Measurements from ENCODE around the gene NTNG1.

Gene NTNG1

GRCh38 chr1:107194380-107194779, 53.5 kb downstream of the NTNG1 start:
- no peaks in the 10 kb centered on the region for H3K27me3 ChIP-seq (ENCODE audit: control insufficient read depth, insufficient read depth, low read length, poor library complexity, severe bottlenecking)
- H3K4me1 ChIP-seq (ENCODE audit: control insufficient read depth, insufficient read depth, low read length) = no peaks in the 10 kb centered on the region
- 81 to 84% methylated on average over 1 of the region's 1 CpG for WGBS, 2 experiments
- no peak overlapping the region for H3K27ac ChIP-seq (ENCODE audit: insufficient read depth, low read depth, low read length, poor library complexity, severe bottlenecking)
- H3K36me3 ChIP-seq (ENCODE audit: control insufficient read depth, insufficient read depth, low read length) = no peaks in the 10 kb centered on the region
- no peaks in the 10 kb centered on the region for H3K9me3 ChIP-seq (ENCODE audit: control insufficient read depth, low read length)
- no peak overlapping the region for H3K4me3 ChIP-seq (ENCODE audit: insufficient read depth, low read depth, low read length)

- H3K36me3 ChIP-seq (ENCODE audit: control insufficient read depth, insufficient read depth, low read length) = no peaks in the 10 kb centered on the region
- H3K27me3 ChIP-seq (ENCODE audit: control insufficient read depth, insufficient read depth, low read length, poor library complexity, severe bottlenecking) = no peaks in the 10 kb centered on the region
- H3K4me1 ChIP-seq (ENCODE audit: control insufficient read depth, insufficient read depth, low read length) = no peaks in the 10 kb centered on the region
- no peaks in the 10 kb centered on the region for H3K9me3 ChIP-seq (ENCODE audit: control insufficient read depth, low read length)
- H3K27ac ChIP-seq (ENCODE audit: insufficient read depth, low read depth, low read length, poor library complexity, severe bottlenecking) = no peak overlapping the region
- no peak overlapping the region for H3K4me3 ChIP-seq (ENCODE audit: insufficient read depth, low read depth, low read length)
- 85 to 88% methylated on average over 1 of the region's 1 CpG for WGBS, 2 experiments
These were observed 54.6 kb downstream of the NTNG1 start for GRCh38 chr1:107195476-107195875.

GRCh38 chr1:107196973-107197562, 56.2 kb downstream of the NTNG1 start:
- Histone ChIP-seq H3K4me1 (ENCODE audit: control insufficient read depth, insufficient read depth, low read length) (no peaks in the 10 kb centered on the region), H3K9me3 (ENCODE audit: control insufficient read depth, low read length) (no peaks in the 10 kb centered on the region), H3K36me3 (ENCODE audit: control insufficient read depth, insufficient read depth, low read length) (no peaks in the 10 kb centered on the region), H3K27ac (ENCODE audit: insufficient read depth, low read depth, low read length, poor library complexity, severe bottlenecking) (no peak overlapping the region), H3K27me3 (ENCODE audit: control insufficient read depth, insufficient read depth, low read length, poor library complexity, severe bottlenecking) (no peaks in the 10 kb centered on the region), H3K4me3 (ENCODE audit: insufficient read depth, low read depth, low read length) (no peak overlapping the region)
- WGBS, 2 experiments = 53 to 67% methylated on average over 4 to 5 of the region's 5 CpGs

- WGBS, 2 experiments = 91 to 95% methylated on average over 5 of the region's 5 CpGs
- Histone ChIP-seq H3K27ac (ENCODE audit: insufficient read depth, low read depth, low read length, poor library complexity, severe bottlenecking) (no peak overlapping the region), H3K9me3 (ENCODE audit: control insufficient read depth, low read length) (no peaks in the 10 kb centered on the region), H3K36me3 (ENCODE audit: control insufficient read depth, insufficient read depth, low read length) (no peaks in the 10 kb centered on the region), H3K4me1 (ENCODE audit: control insufficient read depth, insufficient read depth, low read length) (no peaks in the 10 kb centered on the region), H3K4me3 (ENCODE audit: insufficient read depth, low read depth, low read length) (no peak overlapping the region), H3K27me3 (ENCODE audit: control insufficient read depth, insufficient read depth, low read length, poor library complexity, severe bottlenecking) (no peaks in the 10 kb centered on the region)
These were observed 57.7 kb downstream of the NTNG1 start for GRCh38 chr1:107198561-107198960.

GRCh38 chr1:107200631-107201030, 59.8 kb downstream of the NTNG1 start:
- H3K27ac ChIP-seq (ENCODE audit: insufficient read depth, low read depth, low read length, poor library complexity, severe bottlenecking) = no peak overlapping the region
- H3K36me3 ChIP-seq (ENCODE audit: control insufficient read depth, insufficient read depth, low read length) = no peaks in the 10 kb centered on the region
- H3K27me3 ChIP-seq (ENCODE audit: control insufficient read depth, insufficient read depth, low read length, poor library complexity, severe bottlenecking) = no peaks in the 10 kb centered on the region
- no peaks in the 10 kb centered on the region for H3K9me3 ChIP-seq (ENCODE audit: control insufficient read depth, low read length)
- WGBS, 2 experiments = 100% methylated on average over 1 of the region's 1 CpG; no CpG with 5 or more reads in 1 of the 2 experiments
- H3K4me3 ChIP-seq (ENCODE audit: insufficient read depth, low read depth, low read length) = no peak overlapping the region
- H3K4me1 ChIP-seq (ENCODE audit: control insufficient read depth, insufficient read depth, low read length) = no peaks in the 10 kb centered on the region

- H3K4me1 ChIP-seq (ENCODE audit: control insufficient read depth, insufficient read depth, low read length) = no peaks in the 10 kb centered on the region
- no CpG with 5 or more reads among the region's 1 CpG for WGBS, 2 experiments
- H3K9me3 ChIP-seq (ENCODE audit: control insufficient read depth, low read length) = no peaks in the 10 kb centered on the region
- H3K4me3 ChIP-seq (ENCODE audit: insufficient read depth, low read depth, low read length) = no peak overlapping the region
- no peaks in the 10 kb centered on the region for H3K27me3 ChIP-seq (ENCODE audit: control insufficient read depth, insufficient read depth, low read length, poor library complexity, severe bottlenecking)
- H3K36me3 ChIP-seq (ENCODE audit: control insufficient read depth, insufficient read depth, low read length) = no peaks in the 10 kb centered on the region
- no peak overlapping the region for H3K27ac ChIP-seq (ENCODE audit: insufficient read depth, low read depth, low read length, poor library complexity, severe bottlenecking)
These were observed 61.2 kb downstream of the NTNG1 start for GRCh38 chr1:107202007-107202406.

GRCh38 chr1:107213225-107213624, 72.4 kb downstream of the NTNG1 start:
- no peak overlapping the region for H3K27ac ChIP-seq (ENCODE audit: insufficient read depth, low read depth, low read length, poor library complexity, severe bottlenecking)
- H3K36me3 ChIP-seq (ENCODE audit: control insufficient read depth, insufficient read depth, low read length) = no peaks in the 10 kb centered on the region
- H3K4me1 ChIP-seq (ENCODE audit: control insufficient read depth, insufficient read depth, low read length) = no peaks in the 10 kb centered on the region
- no peaks in the 10 kb centered on the region for H3K27me3 ChIP-seq (ENCODE audit: control insufficient read depth, insufficient read depth, low read length, poor library complexity, severe bottlenecking)
- no peaks in the 10 kb centered on the region for H3K9me3 ChIP-seq (ENCODE audit: control insufficient read depth, low read length)
- H3K4me3 ChIP-seq (ENCODE audit: insufficient read depth, low read depth, low read length) = no peak overlapping the region
- 91 to 93% methylated on average over 7 of the region's 7 CpGs for WGBS, 2 experiments

- WGBS, 2 experiments = 86 to 100% methylated on average over 1 of the region's 1 CpG
- Histone ChIP-seq H3K4me1 (ENCODE audit: control insufficient read depth, insufficient read depth, low read length) (no peaks in the 10 kb centered on the region), H3K4me3 (ENCODE audit: insufficient read depth, low read depth, low read length) (no peak overlapping the region), H3K9me3 (ENCODE audit: control insufficient read depth, low read length) (no peaks in the 10 kb centered on the region), H3K27me3 (ENCODE audit: control insufficient read depth, insufficient read depth, low read length, poor library complexity, severe bottlenecking) (no peaks in the 10 kb centered on the region), H3K27ac (ENCODE audit: insufficient read depth, low read depth, low read length, poor library complexity, severe bottlenecking) (no peak overlapping the region), H3K36me3 (ENCODE audit: control insufficient read depth, insufficient read depth, low read length) (no peaks in the 10 kb centered on the region)
These were observed 79.2 kb downstream of the NTNG1 start for GRCh38 chr1:107220036-107220435.

GRCh38 chr1:107225706-107226105, 84.9 kb downstream of the NTNG1 start:
- no peaks in the 10 kb centered on the region for H3K27me3 ChIP-seq (ENCODE audit: control insufficient read depth, insufficient read depth, low read length, poor library complexity, severe bottlenecking)
- no peak overlapping the region for H3K27ac ChIP-seq (ENCODE audit: insufficient read depth, low read depth, low read length, poor library complexity, severe bottlenecking)
- H3K36me3 ChIP-seq (ENCODE audit: control insufficient read depth, insufficient read depth, low read length) = no peaks in the 10 kb centered on the region
- no peak overlapping the region for H3K4me3 ChIP-seq (ENCODE audit: insufficient read depth, low read depth, low read length)
- no peaks in the 10 kb centered on the region for H3K4me1 ChIP-seq (ENCODE audit: control insufficient read depth, insufficient read depth, low read length)
- 56 to 75% methylated on average over 1 of the region's 1 CpG for WGBS, 2 experiments
- H3K9me3 ChIP-seq (ENCODE audit: control insufficient read depth, low read length) = no peaks in the 10 kb centered on the region

GRCh38 chr1:107228704-107229371, 88.0 kb downstream of the NTNG1 start:
- Histone ChIP-seq H3K4me1 (ENCODE audit: control insufficient read depth, insufficient read depth, low read length) (no peaks in the 10 kb centered on the region), H3K27me3 (ENCODE audit: control insufficient read depth, insufficient read depth, low read length, poor library complexity, severe bottlenecking) (no peaks in the 10 kb centered on the region), H3K27ac (ENCODE audit: insufficient read depth, low read depth, low read length, poor library complexity, severe bottlenecking) (no peak overlapping the region), H3K4me3 (ENCODE audit: insufficient read depth, low read depth, low read length) (no peak overlapping the region), H3K9me3 (ENCODE audit: control insufficient read depth, low read length) (no peaks in the 10 kb centered on the region), H3K36me3 (ENCODE audit: control insufficient read depth, insufficient read depth, low read length) (no peaks in the 10 kb centered on the region)
- 92 to 93% methylated on average over 4 of the region's 4 CpGs for WGBS, 2 experiments

All from ectodermal cell (in vitro differentiated cells).